AG04450 (cell line): Measurements from ENCODE around the gene MLF1. TPM values are rescaled to one million over a fixed set of nuclear protein-coding genes. Genes with fewer than 3 reads are reported as not detected.

Source experiments
- CTCF ChIA-PET: fragments of 300-600, 350-600 bp; formaldehyde crosslinking; extraction: SDS; loops from one replicate; lab custom pipeline; 2022; ENCODE audit warnings: antibody characterized with exemption, inconsistent platforms; lab: Charles Lee
- POLR2A ChIA-PET: fragments of 350-600 bp; formaldehyde crosslinking; extraction: SDS; loops from one replicate; lab custom pipeline; 2021; ENCODE audit warnings: antibody characterized with exemption, inconsistent platforms; lab: Yijun Ruan, JAX
- DNase-seq: peaks from one replicate; pipeline ENCODE4 v3.0.0-alpha.2; 2011; ENCODE audit warnings: low read depth, low spot score
- H3K27ac ChIP-seq: one replicate; pipeline ENCODE4 v1.5.1; 2012; ENCODE audit warnings: low read depth, low read length, control low read depth
- H3K27me3 ChIP-seq: one replicate; pipeline ENCODE4 v1.6.0; 2012; ENCODE audit warnings: low read length; ENCODE audit not compliant: control insufficient read depth, insufficient read depth
- H3K4me3 ChIP-seq: 2 replicates; pipeline ENCODE4 v1.5.1; 2011; ENCODE audit warnings: mild to moderate bottlenecking, low read depth, low read length, control low read depth
- H3K9me3 ChIP-seq: 2 replicates; pipeline ENCODE4 v1.5.1; 2012; ENCODE audit warnings: low read length; ENCODE audit not compliant: control insufficient read depth, insufficient read depth
- CTCF ChIP-seq: IDR thresholded peaks from 2 replicates; pipeline ENCODE4 v1.5.1; 2011; ENCODE audit warnings: low read depth, low read length, control low read depth, inconsistent platforms
- polyA plus RNA-seq: library from polyadenylated mRNA; depleted of rRNA; stranded (reverse); fragments of >200 nt; gene quantifications from 2 replicates; pipeline ENCODE4 v1.2.3, GENCODE V29; 2011; rRNA removed
- small RNA-seq: library from RNA; depleted of rRNA; stranded (forward); fragments of <200 nt; gene quantifications from one replicate; pipeline ENCODE3, GENCODE V24; 2012; ENCODE audit warnings: low read depth; ENCODE audit not compliant: insufficient read length

The MLF1 gene
- polyA plus RNA-seq, 1 experiment = 10.1 TPM

- no peak overlapping the region for H3K4me3 ChIP-seq
- TF ChIP-seq CTCF = no peak
- no peaks in the 10 kb centered on the region for H3K9me3 ChIP-seq
- CTCF ChIA-PET = interaction anchor here (0.6 to 2.8 kb wide), 5 partner anchors 8 to 139 kb away, joined by 3 to 13 read pairs (median 3); partner anchors contain the start of gene GFM1
- no peak overlapping the region for H3K27ac ChIP-seq
- no peaks in the 10 kb centered on the region for H3K27me3 ChIP-seq
- no peak for DNase-seq
- POLR2A ChIA-PET = no interaction called here
These were observed 81.5 kb downstream of the MLF1 start for GRCh38 chr3:158652463-158652862.

Small RNA genes within 50 kb of the gene (small RNA-seq; reads per million reads assigned to genes)
- not detected for gene AC025033.1

Other genes starting within 250 kb of the MLF1 start
- gene GFM1, start 73.3 kb downstream of the MLF1 start, polyA plus RNA-seq = 18.9 and 22.2 TPM in 2 replicates
- 281 and 347 TPM in 2 replicates for gene LXN, start 101.5 kb downstream of the MLF1 start, polyA plus RNA-seq
- 39.0 and 50.4 TPM in 2 replicates for gene RARRES1, start 161.3 kb downstream of the MLF1 start, polyA plus RNA-seq
- gene MFSD1, start 230.9 kb downstream of the MLF1 start, polyA plus RNA-seq = 69.6 and 89.9 TPM in 2 replicates